Suppressor macrophage treated with lipopolysaccharide for 1 hour (primary cell): Measurements from ENCODE around the gene MPG.

Source experiments
- DNase-seq, 3 donors: peaks; one replicate each; pipeline ENCODE4 v3.0.0-alpha.2; 2020 to 2022

MPG gene

DNA sequence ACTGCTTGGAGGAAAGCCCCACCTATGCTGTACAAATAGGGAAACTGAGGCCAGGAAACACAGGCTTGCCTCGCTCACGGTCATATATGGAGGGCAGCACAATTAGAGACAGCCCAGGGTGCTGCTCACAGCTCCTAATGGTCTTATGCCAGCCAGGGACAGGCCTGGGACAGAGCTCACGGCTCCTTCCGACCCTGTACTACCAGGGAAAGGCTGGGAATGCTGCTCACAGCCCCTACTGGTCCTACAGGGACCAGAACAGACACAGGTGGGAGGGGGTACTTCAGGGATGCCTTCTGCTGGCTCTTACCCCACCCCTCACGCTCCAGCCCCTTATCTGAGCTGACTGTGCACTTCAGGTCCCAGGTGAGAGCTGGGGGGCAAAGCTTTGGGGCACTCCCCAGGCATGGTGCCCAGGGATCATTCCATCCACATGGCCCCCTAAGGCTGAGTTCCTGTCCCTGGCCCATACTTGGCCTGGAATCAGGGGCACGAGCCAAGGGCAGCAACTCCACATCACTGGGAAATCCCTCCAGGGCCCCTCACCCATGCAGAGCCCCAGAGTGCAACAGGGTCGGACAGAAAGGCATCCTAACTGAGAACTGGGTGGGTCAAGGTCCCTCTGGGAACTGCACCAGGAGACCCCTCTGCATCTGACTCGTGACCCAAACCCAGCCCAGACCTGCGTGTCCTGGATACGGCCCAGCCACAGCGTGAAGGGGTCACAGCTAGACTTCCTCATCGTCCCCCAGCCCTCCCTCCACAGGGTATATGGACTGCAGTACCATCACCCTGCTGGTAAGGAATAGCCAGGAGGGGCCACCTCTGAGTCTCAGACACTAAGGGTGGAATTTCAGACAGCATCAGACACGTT, 11.5 kb upstream of the MPG start:
- no peak for DNase-seq

DNA sequence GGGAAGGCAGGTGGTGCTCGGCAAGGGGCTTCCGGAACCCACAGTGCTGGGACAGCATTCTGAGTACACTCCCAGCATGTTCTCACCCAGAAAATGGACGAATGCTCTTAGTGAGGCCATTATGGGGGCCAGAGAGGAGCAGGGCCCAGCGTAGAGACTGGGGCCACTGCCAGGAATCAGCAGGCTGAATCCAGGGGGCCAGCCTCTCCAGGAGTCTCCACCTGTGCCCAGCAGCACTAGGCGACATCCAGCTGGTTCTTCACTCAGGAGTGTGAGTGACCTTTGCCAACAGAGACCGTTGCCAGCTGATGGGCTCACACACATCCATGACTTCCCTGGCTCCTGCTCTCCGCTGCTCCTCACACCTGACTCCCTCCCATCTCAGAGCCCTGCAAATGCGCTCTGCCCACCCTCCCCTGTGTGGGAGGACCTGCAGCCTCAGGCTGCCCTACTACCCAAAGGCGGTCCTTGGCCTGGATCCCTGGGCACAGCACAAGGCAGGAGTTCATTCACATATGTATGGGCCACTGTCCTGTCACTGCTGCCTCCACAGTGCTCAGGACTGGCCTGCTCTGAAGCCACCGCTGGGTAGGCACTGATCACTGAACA, 10.7 kb upstream of the MPG start:
- DNase-seq, result no peak

GRCh38 chr16:67884-68789, 9.9 kb upstream of the MPG start:
- DNase-seq, result no peak

GRCh38 chr16:69181-69580, 8.8 kb upstream of the MPG start:
- DNase-seq, result no peak

DNA sequence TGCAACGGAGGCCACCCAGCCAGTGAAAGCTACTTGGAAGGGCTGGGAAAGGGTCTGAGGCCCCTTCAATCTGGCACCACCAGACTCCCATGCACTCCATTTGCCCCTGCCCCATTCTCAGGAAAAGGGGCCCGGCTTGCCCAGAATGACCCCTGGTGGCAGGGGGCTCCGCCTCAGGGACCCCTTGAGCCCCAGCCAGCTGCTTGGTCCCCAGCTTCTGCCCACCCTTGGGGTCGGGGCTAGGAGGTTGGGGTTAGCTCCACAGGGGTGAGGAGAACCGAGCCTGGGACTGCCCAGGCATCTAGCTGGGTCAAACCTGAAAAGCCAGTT, 6.8 kb upstream of the MPG start:
- no peak for DNase-seq

- peak in 2 of 3 donors; percentile 22 to 63 for DNase-seq
Measured at GRCh38 chr16:71540-72401, 6.3 kb upstream of the MPG start.

DNA sequence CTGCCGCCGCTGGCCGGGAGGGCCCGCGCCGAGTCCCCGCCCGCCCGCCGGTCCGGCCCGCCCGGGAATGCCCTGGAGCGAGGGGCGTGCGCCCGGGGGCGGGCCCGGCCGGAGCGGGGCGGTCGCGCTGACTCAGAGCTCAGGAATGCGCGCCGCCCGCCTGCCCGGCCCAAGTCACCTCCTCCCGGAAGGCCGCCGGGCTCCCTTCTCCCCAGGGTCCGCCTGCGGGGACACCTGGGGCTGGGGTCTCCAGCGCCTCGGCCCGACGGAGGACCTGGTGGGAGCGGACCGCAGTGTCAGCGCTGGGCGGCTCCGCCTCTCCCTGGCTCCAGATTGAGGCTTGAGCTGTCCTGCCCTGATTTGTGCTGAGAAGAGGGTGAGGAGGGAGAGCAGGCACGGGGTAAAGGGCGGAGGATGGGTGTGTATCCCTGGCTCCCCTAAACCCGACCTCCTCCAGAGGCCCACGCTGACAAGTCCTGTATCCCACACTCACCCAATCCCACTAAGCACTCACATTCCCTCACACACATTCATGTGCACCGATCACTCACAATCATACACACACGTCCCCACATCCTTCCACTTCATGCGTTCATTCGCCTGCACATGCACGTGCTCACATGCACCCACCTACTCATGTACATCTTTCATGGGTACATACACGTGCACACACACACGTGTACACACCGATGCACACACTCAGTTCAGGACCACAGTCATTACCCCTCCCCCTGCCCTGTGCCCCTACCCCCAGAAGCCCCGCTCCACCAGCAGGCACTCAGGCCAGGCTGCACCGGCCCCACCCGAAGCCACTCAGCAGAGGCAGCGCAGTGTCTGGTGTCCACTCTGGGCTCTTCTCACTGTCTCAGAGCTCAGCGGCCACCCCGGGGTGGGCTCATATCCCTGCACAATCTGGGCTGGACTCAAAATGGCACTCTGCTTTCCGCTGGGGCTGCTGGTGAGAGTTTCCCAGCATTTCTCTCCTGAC, 5.2 kb upstream of the MPG start, which contains the start of gene RHBDF1:
RHBDF1 (minus strand) TSS at position 71 of the 988 bp plus-strand sequence. CDS start 7,616 bp downstream, outside the sequence.
- DNase-seq, result peak; percentile 69 to 92 (median 85)

DNA sequence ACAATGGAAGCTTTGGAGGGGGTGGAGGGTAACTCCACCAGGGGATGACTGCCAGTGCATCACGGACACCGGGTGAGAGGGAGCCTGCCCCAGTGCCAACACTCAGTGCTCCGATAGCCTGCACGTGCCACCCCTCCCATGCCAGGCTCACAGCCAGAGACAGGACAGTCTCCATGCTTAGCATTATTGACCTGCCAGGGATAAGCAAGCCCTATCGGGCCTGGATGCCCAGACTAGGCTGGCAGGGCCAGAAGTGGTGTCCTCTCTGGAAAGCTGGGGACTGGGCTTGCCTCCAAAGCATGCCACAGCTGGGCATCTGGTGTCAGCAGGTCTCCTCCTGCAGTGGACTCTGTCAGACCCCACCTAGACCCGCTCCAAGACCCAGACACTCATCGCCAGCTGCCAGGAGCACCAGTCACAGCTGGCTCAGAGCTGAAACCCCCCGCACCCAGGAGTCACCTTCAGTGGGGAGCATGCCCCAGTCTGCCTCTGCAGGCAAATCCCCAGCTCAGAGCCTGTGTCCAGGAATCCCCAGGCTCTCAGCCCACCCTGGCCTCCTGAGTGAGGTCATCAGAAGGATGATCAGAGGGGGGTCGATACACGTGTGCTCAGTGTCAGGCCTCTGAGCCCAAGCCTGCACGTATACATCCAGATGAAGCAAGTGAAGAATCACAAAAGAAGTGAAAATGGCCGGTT, 3.8 kb upstream of the MPG start:
- no peak for DNase-seq

- no peak for DNase-seq
Measured at GRCh38 chr16:74747-75334, 3.2 kb upstream of the MPG start.

GRCh38 chr16:75580-76501, 2.2 kb upstream of the MPG start:
- DNase-seq, result peak; percentile 72 to 81 (median 73)

- peak; percentile 24 to 53 (median 41) for DNase-seq
Measured at GRCh38 chr16:76535-77272, 1.3 kb upstream of the MPG start.

DNA sequence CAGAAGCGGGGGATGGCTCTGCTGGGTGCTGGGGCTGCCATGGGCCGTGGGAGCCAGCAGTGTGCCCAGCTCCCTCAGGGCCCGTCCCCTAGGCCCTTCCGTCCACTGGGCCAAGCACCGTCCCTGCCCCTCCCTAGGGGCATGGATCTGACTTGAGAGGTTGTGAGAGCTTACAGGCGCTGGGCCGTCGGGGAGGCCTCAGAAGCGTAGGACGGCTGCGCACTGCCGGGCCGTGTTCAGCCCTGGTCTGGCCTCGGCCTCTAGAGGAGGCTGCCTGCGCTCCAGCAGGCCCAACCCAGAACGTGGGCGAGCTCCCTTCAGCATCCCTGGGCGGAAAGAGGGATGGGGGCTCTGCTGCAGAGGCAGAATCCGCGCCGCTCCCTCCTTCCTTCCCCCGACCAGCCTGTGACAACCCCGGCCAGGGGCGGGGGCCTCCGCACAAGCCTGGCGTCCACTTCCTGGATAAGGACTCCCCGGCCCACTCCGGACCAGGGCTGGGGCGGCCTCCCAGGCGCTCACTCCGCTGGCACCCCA, 685 bp upstream of the MPG start:
- peak; percentile 38 to 65 (median 55) for DNase-seq

DNA sequence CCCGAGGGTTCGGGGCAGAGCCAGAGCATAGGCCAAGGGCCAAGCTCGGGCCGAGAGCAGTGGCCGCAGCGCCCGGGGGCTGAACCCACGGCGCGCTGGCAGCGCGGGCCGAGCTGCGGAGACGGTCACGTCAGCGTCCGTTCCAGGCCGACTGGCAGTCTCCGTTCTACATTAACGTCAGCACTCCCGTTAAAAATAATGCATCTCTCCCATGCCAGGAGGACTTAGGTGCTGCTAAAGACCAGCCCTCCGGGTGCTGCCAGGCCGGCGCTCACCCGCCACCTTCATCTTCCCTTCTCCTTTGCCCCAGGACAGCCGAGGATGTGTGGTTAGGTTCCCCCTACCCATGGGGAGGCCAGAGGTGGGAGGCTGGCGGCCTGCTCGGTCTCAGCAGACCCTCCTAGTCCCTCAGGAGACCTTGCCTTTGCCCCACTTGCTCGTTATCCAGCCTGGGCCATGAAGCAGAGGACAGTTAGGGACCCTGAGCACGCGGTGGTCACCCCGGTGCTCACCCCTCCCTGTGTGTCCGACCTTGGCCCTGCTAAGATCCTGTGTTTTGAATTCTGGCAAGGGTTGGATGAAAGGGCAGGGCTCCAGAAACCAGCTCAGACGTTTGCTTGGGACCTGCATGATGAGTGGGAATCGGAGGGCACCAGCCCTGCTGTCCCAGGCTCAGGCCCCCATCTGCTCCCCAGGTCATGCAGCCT, 572 bp downstream of the MPG start:
- peak in 2 of 3 donors; percentile 35 to 64 for DNase-seq

GRCh38 chr16:79151-80054, 1.4 kb downstream of the MPG start:
- peak; percentile 28 to 45 (median 43) for DNase-seq

DNA sequence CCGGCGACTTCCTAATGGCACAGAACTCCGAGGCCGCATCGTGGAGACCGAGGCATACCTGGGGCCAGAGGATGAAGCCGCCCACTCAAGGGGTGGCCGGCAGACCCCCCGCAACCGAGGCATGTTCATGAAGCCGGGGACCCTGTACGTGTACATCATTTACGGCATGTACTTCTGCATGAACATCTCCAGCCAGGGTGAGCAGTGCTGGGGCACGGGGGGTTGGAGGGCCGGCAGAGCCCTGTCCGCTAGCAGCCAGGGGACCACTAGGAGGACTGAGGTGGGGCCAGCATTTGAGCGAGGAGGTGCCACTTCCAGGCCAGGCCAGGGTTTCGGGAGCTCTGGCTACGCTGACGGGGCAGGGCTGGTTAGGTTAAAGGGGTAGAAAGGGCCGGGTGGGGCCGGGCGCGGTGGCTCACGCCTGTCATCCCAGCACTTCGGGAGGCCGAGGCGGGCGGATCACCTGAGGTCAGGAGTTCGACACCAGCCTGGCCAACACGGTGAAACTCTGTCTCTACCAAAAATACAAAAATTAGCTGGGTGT, 5.1 kb downstream of the MPG start:
- DNase-seq, result no peak
